Activated gamma-delta T cell (primary cell): ENCODE data around the gene LIX1L.
"Not testable (repeated sequence)": the region's sequence is repeated elsewhere in the genome, so short reads cannot be mapped to it uniquely, and the experiment has no call there.

Experiments used
- DNase-seq: peaks from one replicate; lab custom pipeline; 2025; lab: John Stamatoyannopoulos, UW

LIX1L gene

DNA sequence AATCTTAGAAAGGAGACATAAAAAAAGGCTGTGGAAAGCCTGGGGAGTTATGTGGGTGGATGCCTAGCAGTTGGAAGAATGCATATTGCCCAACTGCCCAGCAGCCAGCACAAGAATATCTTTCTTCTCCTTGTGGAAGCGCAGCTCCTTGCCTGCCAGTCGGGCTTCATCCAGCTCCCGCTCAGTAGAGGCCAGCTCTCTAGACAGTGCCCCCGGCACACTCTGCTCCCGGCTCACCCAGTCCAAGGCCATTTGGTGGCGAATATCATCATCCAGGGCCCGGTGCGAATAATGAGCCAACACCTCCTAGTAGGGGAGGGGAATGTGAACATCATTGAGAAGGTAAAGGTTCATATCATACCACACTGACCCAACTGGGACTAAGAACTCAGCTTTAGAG lies 21.6 kb downstream of the LIX1L start:
- no peak for DNase-seq

DNA sequence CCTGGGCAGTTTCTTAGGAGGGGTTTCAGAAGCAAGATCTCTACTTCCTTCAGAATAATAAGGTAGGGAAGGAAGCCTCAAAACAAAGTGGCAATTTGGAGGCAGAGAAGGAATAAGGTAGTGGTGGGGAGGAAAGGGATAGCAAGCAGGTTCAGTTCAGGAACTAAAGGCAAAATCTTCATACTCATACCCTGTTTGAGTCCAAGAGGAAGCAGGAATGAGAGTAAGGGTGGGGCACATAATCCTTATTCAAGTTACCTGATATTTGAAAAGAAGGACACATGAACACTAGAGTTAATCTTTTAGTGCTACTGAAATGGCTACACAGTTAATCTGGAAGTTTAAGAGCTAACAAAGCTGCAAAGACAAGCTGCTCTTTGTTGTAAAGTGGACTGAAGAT lies 22.1 kb downstream of the LIX1L start:
- DNase-seq = no peak

DNA sequence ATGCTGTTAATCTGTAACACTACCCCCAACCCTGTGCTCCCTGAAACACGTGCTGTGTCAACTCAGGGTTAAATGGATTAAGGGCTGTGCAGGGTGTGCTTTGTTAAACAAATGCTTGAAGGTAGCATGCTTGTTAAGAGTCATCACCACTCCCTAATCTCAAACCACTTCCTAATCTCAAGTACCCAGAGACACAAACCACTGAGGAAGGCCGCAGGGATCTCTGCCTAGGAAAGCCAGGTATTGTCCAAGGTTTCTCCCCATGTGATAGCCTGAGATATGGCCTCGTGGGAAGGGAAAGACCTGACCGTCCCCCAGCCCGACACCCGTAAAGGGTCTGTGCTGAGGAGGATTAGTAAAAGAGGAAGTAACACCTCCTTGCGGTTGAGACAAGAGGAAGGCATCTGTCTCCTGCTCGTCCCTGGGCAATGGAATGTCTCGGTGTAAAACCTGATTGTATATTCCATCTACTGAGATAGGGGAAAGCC lies 25.3 kb downstream of the LIX1L start:
- DNase-seq = not testable (repeated sequence)

DNA sequence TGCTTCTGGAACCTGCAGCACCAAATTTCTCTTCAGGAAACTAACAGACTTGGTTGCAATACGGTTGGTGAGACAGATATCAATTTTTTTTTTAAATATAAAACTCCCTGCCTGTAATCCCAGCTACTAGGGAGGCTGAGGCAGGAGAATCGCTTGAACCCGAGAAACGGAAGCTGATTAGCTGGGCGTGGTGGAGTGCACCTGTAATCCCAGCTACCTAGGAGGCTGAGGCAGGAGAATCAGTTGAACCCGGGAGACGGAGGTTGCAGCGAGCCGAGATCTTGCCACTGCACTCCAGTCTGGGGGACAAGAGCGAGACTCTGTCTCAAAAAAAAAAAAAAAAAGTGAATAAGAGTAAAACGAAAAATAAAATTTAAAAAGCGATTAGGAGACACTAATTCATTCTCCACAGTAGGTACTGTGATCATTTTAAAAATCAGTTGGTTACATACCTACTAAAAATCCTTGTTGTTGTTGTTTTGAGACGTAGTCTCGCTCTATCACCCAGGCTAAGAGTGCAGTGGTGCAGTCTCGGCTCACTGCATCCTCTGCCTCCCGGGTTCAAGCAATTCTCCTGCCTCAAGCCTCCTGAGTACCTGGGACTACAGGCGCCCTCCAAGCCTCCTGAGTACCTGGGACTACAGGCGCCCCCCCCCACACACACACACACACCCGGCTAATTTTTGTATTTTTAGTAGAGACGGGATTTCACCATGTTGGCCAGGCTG lies 29.7 kb downstream of the LIX1L start:
- DNase-seq = no peak

DNA sequence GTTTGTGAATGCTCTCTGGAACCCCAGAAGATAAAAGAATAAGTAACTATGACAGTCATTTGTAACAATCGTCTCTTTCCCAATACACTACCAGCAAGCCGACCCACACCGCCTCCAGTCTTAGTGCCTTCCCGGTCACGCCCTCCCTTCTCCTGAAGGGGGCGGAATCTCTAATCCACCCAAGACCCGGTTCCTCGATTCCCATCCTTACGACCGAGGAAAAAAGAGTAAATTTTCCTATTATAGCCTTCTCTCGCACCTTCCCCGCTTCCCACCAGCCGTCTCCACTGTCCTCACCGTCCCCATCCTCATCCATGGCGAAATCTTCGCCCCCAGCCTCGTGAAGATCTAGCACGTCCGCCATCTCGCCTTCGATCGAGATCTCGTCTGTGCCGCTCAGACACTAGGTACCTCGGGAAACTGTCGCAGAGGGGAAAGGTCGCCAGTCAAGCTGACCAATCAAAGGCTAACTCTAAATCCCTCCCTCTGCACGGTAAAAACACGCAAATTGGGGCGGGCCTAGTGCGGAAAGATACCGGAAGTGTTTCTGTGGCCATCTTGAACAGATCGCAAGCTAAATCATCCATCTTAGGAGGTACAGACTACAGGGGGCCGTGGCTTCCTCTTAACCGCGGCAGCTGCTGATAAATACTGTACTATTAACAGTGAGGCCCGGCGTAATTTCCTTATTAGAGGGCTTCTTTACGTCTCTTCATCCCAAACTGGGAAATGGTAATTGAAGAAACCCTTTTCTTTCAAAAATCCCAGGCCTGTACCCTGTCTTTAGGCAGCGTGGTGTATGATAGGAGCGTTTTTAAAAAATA lies 30.5 kb downstream of the LIX1L start, which contains the start of gene RBM8A:
TSS of gene RBM8A (minus strand) at position 422 of the 824 bp plus-strand sequence. CDS start at position 364, 58 bp downstream.
- no peak for DNase-seq

DNA sequence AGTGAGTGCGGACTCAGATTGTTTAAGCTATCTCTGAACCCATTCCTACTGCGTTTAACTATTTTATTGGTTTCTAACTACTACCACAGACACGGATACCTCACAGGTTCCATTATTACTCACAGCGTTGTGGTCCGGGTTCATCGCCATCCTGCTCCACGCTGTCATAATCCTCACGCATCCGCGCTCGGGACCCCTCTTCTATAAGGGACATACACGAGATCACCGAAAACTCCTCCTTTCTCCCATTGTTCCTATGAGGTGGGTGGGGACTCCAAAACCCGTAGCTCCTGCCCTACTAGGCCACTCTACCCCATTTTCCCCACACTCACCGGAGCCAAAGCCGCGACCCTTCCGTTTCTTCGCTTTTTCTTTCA lies 31.1 kb downstream of the LIX1L start:
- no peak for DNase-seq

DNA sequence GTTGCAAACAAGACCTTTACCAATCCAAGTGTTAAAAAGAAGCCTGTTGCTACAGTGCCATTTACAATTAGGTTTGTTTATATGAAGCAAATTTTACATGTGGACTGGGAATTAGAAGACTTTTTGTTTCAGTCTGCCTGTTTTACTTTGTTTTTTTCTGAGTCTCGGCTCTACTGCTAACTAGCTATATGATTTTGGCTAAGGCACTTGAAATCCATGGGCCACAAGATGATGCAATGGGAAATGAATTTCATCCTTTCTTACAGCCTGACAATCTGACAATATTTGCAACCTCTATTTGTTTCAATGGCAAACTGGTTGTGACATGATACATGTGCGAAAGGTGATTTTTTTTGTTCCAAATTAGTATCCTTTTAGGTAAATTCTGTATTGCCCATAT lies 35.6 kb downstream of the LIX1L start:
- DNase-seq = no peak

DNA sequence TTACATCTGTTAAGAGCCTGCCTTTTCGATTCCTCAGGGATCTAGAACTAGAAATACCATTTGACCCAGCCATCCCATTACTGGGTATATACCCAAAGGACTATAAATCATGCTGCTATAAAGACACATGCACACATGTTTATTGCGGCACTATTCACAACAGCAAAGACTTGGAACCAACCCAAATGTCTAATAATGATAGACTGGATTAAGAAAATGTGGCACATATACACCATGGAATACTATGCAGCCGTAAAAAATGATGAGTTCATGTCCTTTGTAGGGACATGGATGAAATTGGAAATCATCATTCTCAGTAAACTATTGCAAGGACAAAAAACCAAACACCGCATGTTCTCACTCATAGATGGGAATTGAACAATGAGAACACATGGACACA lies 37.5 kb downstream of the LIX1L start:
- DNase-seq = not testable (repeated sequence)

DNA sequence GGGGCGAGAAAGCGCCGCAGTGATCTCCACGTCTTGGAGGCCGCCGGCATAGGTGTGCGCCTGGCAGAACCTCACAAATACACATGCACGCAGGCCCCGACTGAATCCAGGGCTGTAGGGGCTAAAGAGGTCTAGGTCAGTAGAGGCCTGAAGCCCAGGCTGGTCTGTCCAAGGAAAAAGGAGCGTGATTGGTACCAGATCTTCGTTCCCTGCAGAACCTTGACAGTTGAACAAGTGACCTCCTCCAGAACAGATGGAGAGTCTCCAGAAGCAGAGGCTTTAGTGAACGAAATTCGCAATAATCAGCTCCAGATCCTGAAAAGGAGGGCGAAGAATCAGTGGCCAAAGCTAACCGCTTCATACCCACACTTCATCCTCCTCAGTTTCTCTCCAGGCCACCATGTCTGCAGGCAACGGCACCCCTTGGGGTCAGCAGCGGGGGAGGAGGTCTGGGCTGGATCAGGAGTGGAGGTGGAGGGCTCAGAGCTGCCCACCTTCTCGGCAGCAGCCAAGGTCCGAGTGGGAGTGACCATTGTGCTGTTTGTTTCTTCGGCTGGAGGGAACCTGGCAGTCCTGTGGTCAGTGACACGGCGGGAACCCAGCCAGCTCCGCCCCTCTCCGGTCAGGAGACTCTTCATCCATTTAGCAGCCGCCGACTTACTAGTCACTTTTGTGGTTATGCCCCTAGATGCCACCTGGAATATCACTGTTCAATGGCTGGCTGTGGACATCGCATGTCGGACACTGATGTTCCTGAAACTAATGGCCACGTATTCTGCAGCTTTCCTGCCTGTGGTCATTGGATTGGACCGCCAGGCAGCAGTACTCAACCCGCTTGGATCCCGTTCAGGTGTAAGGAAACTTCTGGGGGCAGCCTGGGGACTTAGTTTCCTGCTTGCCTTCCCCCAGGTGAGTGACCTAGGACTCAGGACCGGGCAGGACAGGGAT lies 38.6 kb downstream of the LIX1L start:
- DNase-seq = no peak

DNA sequence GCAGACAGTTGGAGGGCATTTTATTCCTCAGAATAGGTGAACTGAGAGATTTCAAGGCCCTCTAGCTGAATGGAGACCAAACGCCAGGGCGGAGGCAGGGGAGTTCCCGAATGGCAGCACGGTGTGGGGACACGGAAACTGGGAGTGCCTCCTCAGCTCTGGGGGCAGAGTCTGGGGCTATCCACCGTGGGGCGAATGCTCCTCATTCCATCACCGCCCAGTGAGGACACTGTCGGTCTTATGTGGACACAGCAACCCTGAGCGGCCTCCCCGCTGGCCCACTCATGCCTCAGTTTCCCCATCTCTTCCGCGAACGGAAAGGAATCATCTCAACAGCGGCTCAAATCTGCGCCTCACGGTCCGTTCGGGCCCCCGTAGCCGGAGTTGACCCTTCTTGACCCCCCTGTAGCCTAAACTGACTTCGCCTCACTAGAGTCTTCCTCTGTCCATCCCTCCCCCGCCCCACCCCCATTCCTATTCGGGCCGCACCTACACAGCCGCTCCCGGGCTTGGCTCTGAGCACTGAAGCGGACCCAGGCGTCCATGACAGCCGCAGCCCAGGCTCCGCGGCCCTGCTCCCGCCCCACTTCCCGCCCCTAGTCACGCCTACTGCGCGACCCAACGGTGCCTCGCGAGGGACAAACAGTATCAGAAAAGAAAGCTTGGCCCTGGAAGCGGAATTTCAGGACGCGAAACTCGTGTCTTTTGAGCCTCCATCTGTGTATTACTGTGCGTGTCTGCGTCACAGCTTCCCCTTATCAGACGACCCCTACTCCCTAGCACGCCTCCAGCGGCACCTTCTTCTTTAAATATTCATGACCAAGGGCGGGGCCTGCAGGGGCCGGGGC lies 39.4 kb downstream of the LIX1L start, which contains the start of gene PEX11B:
TSS of gene PEX11B (minus strand) at position 574 of the 848 bp plus-strand sequence. CDS start at position 545, 29 bp downstream.
- DNase-seq = peak; percentile 81

DNA sequence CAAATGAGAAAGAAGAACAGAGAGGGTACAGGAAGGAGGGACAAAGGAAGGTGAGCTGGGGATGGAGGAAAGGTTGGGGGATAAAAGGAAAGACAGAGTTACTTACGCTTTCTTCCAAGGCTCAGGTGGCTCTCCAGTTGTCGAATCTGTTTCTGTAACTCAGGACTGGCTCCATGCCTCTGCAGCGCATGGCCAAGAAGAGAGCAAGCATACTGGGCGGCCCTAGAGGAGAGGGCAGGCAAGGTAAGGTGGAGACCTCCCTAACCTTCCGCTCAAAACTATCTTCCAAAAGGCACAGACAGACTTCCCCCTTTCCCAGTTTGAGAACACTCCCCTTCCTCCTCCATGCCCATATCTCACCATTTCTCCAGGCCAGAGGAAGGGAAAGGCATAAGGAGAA lies 40.2 kb downstream of the LIX1L start:
- DNase-seq = no peak

DNA sequence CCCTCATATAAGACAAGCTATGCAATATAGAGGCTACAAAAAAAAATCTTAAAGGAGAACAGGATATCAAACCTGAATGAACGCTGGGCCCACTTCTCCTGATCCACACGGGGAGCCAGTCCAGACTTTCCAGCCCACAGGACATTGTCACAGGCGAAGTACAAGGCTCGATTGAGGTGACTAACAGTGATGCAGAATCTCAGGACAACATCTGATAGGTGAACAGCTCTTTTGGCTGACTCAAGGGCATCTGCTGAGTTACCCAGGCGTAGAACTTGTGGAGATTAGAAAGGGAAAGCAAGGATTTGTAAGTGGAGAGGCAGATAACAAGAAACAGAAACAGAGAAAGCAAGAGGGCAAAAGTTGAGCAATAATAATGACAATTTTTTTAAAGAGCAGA lies 41.1 kb downstream of the LIX1L start:
- no peak for DNase-seq

DNA sequence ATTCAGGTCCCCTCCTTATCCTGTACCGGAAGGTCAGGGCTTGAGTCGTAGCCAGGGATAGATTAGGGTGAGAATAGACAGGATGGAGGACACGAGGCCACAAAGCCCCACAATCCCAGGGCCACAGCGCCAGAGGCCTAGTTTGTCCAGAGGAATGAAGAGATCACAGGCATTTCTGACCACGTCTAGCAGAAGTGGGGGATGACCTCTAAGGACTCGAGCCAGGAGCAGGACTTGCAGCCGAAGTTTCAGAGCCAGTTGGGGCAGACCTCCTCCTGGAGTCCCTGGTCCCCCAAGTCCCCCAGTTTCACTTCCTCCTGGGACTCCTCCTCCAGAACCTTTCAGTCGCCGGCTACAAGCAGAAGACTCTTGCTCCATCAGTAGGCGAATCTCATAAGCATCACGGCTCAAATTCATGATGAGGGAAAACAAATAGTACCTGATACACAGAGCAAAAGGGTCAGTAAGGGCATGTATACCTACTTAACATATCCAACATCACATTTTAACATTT lies 45.6 kb downstream of the LIX1L start:
- no peak for DNase-seq

DNA sequence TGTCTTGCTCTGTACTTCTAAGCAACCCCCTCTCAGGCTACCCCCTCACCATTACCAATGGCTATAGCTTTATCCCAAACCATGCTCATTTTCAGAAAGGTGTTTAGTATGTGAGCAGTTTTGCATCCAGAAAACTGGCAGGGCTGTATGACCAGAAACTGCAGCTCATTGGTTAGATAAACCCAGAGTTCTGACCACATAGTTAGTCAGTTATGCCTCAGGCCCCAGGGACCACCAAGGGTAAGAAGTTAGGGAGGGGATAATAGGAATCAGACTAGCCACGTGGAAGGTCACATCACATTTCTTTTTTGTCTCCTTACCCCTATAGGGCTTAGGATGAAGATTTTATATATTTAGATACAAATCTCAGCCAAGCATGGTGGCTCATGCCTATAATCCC lies 49.2 kb downstream of the LIX1L start:
- DNase-seq = no peak

DNA sequence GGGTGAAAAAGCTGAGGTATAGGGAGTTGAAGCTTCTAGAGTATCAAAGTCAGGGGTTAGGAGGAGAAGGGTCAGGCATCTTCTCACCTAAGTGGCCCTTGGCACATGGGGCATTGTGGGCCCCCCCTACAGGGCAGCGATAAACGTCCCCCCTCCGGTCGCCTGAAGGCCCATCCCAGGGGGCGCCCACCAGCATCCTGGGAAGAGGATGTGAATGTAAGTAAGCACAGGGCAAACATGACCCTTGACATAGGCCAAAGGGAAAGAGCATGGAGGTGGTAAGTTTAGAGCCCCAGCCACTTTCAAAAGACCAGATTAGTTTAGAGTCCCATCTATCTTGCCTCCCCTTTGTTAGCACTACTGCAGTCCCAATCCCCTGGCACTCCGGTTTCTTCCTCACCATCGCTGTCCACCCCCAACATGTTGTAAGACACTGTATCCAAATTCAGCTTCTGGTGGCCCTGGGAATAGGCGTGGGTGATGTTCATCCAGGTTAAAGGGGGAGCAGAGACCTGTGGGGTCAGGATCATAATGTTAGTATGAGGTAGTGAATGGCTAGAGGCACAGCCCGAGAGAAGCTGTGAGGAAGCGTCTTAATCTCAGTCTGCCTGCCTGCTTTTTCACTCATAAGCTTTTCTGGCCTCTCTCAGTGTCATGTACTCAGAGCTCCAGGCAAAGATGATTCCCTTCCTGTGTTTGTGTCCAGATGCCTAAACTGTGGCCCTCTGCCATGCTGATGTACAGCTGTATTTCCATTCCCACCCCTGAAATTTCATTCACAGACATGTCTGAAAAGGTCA lies 50.7 kb downstream of the LIX1L start:
- no peak for DNase-seq

DNA sequence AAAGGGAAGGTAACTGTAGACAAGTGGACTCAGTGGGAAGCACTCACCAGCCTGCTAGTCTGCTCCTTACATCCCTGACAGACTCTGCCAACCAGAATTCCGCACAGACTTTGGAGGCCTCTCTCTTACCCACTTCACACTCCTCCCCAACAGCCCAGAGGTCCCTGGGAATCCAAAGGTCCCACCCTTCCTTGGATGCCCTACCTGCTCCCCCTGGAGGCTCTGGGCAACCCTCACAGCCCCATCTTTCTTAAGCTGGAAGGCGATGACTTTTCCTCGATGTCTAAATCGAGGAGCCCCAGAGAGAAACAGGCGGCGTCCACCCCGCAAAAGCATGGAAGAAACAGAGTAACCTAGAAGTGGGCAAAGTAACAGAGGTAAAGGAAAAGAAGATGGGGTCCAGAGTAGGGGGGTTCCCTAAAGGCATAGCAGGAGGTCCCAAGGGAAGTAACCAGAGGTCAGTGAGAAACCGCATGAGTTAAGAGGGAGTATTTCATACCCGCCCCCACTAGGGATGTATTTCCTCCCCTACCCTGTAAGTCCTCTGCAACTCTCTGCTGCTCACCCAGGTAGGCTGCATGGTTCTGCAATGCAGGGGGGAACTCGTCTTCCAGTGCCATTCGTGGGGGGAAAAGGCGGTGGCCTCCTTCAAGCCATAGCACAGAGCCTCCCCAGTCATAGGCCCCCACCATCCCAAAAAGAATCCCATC lies 56.4 kb downstream of the LIX1L start:
- no peak for DNase-seq

DNA sequence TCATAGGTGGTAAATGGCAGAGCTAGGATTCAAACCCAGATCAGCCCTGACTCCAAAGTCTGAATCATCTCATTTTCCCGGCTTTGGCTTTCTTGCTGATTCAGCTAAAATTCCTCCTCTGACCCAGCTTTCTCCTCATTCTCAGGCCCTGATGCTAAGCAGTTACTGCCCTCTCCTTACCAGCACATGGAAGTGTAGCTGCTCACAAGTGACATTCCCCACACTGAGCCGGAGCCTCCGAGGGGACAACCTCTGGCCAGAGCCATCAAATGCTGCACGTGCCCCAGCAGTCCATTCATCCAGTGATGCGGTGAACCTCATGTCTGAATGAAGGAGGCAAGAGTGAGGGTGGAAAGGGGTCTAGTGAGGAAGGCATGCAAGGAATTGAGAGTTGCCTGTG lies 59.1 kb downstream of the LIX1L start:
- DNase-seq = no peak

DNA sequence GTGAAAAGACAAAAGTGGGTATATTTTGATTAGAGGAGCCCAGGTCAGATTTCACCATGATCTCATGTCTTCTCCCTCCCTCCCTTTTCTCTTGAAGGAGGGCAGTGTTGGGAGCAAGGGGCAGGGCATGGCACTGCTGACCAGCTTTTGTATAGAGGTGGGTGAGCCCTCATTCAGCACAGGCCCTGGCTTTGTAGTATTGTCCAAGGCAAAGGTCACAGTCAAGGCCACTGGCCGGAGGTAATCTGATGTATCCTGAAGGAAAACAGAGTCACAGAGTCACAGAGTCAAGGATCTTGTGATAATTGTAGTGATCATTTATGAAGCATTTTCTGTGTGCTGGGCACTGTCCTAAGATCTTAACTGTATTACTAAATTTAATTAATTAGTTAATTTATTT lies 59.8 kb downstream of the LIX1L start:
- no peak for DNase-seq

DNA sequence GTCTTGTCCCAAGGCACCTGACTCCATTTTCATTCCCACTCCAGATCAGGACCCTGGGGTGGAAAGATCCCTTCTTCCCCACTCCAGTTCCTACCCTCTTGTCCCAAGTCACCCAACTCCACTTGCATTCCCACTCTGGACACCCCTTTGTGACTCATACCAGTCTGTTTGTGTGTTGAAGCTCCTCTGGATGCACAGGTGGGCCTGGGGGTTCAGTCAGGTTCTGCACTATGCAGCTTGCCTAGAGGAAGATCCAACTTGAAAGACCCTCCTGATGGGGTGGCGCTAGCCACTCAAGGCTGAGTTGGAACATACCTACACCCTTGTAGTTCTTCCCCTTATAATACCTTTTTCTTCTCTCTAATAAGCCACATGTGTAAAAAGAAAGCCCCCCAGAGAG lies 62.3 kb downstream of the LIX1L start:
- no peak for DNase-seq
